GM21381 (cell line): Measurements from ENCODE around the gene NDP.

Experiments used
- ATAC-seq: cut with Tn5 transposase; IDR thresholded peaks from one replicate; pipeline ENCODE4 v1.9.1; 2021; ENCODE audit warnings: mild to moderate bottlenecking, moderate library complexity; ENCODE audit not compliant: unreplicated experiment

NDP gene, protein sequence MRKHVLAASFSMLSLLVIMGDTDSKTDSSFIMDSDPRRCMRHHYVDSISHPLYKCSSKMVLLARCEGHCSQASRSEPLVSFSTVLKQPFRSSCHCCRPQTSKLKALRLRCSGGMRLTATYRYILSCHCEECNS

GRCh38 chrX:43973249-43974099 is at the start of gene NDP:
Gene NDP (minus strand): TSS chrX:43973390. CDS start chrX:43958645, 14,745 bp downstream.
- ATAC-seq, result no peak

GRCh38 chrX:44022964-44023363 is 49.8 kb upstream of the NDP start:
- ATAC-seq, result no peak

- ATAC-seq, result no peak
Observed at GRCh38 chrX:44020693-44021092, 47.5 kb upstream of the NDP start.

DNA sequence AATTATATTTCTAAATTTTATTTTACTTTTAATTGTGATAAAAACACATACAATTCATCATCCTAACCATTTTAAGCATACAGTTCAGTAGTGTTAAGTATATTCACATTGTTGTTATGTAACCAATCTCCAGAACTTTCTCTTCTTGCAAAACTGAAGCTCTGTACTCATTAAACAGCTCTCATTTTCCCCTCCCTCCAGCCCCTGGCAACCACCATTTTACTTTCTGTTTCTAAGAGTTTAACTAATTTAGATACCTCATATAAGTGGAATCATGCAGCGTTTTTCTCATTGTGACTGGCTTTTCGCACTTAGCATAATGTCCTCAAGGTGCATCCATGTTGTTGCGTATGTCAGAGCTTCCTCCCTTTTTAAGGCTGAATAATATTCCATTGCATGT is 46.7 kb upstream of the NDP start:
- no peak for ATAC-seq

GRCh38 chrX:44017676-44018075 is 44.5 kb upstream of the NDP start:
- no peak for ATAC-seq

- ATAC-seq, result no peak
Observed at GRCh38 chrX:44016906-44017305, 43.7 kb upstream of the NDP start.

DNA sequence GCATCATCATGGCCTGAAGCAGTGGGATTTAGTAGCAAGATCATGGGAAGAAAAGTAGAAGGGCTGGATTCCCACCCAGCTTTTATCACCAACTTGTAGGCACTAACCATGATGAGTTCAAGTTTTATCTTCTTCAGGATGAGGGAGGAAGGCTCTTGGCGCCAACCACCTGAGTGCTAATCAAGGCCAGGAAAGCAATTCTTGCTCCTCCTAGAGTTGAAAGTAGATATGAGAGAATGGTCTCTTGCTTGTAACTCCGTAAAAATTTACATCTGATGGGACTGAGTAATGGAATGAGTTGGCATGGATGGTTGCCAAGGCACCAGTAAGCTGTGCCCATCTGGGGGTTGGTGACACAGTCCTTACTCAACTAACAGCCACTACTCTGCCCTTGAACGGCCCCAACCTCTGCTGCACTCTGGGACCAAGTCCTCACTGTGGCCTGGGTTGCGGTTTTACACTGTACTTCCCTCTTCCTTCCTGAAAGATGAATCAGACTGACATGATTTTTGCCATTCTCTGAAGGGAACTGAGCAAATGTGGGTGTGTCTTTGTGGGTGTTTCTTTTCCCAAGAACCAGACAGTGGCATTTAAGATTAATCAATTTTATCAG is 39.4 kb upstream of the NDP start:
- no peak for ATAC-seq

DNA sequence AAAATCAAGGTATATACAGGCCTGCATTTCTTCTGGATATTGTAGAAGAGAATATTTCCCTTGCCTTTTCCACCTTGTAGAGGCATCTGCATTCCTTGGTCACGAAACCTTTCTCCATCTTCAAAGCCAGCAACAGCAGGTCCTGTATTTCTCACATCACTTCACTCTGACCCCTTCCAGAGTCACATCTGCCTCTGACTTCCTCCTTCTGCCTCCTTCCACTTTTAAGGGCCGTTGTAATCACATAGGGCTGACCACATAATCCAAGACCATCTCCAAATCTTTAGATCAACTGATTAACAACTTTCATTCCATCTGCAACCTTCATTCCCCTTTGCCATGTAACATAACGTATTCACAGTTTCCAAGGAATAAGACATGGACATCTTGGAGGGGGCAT is 38.3 kb upstream of the NDP start:
- no peak for ATAC-seq

DNA sequence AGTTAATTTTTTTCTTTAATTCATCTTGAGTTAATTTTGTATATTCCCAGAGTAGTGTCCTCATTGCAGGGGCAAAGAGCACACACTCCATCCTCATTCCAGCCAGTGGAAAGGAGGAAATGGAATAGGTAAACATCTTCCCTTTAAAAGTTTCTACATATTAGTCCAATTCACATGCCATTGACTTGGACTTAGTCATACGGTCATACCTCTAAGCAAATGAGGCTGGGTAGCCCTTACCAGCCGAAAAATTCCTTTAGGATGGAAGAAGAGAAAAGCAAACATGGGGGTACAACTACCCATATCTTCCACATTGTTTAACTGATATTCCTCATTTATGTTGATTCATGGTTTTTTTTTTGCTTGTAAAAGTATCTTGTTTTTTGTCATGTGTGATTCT is 37.4 kb upstream of the NDP start:
- ATAC-seq, result no peak

DNA sequence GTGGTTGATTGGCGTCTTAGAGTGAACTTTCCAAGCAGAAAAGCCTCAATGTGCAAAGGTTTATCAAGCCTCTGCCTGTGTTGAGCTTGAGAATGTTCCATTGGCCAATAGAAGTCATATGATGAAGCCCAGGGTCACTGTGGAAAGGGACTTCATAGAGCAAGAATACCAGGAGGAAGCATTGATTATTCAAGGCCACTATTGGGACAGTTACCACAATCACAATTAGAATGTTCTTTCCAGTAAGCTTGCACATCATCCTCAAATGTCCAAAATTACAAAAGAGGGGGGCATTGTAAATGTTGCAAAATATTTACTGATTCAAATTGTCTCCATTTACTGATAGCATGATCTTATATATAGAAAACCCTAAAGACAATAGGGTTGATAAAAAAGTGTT is 32.9 kb upstream of the NDP start:
- ATAC-seq, result no peak

DNA sequence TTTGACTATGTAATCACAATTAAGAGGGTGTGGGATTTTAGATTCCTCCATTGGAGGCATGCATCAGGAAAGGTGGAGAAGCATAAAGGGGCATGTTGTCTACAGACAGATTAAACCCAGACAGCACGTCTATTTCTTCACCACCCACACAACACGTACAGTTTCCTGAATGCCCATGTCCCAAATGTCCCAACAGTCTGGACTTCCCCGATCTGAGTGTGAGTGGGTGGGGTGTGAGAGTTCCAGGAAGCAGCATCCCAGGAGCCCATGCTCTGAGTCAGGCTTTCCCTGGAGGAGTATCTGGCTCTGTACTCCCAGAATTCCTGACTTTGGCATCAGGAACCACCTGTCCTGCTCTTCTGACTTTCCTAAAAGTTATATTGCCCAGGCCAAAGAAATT is 30.8 kb upstream of the NDP start:
- no peak for ATAC-seq

GRCh38 chrX:44002567-44002966 is 29.4 kb upstream of the NDP start:
- no peak for ATAC-seq

GRCh38 chrX:43998374-43998773 is 25.2 kb upstream of the NDP start:
- no peak for ATAC-seq

- ATAC-seq, result no peak
Observed at GRCh38 chrX:43996491-43996890, 23.3 kb upstream of the NDP start.

DNA sequence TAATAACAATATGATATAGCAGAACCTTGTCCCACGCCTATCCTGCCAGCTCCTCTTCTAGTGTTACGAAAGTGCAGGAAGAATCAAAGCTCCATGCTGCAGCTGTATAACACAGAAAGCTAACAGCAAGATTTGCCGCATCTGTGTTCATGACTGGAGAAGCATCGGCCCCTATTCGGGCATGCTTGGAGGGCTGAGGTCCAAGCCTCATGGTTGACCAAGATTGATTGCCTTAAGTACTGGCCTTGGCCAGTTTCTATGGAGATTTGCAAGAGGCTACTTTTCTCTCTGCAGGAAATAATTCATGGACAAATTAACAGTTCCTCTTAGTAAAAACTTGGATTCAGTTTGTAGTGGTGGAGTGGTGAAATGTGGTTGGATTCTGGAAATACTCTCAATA is 12.9 kb upstream of the NDP start:
- ATAC-seq, result no peak

DNA sequence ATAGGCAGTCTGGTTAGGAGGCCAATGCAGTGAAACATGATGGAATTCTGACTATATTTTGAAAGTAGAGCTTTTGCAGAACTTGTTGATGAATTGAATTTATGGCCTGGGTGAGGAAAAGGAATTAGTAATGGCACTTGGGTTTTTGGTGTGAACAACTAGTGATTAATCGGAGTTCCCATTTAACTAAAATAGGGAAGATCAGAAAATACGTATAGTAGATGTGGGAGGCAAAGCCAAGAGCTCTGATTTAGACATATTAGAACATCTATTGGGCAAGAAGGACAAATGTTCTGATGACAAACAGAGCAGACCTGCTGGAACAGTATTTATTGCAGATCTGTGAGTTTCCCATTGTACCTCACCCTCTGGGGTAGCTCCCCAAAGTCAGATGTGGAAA is 12.3 kb upstream of the NDP start:
- no peak for ATAC-seq

GRCh38 chrX:43978226-43978625 is 5.0 kb upstream of the NDP start:
- no peak for ATAC-seq

DNA sequence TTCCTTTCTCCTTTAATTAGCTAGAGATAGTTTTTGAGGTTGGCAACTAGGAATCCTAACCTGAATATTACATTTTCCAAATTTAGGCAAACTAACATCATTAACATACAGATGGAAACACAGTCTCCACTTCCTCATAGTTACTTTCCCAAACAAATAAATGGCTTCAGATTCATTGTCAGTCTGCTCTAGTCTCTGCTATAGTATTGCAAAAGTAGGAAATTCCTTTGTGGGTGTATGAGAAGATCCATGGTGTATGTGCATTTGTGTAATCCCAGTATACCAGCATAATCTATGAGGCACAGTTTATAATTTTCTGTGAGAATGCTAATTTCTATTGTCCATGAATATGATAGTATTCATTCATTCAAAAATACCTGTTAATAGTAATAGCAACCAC is 3.0 kb upstream of the NDP start:
- ATAC-seq, result no peak

DNA sequence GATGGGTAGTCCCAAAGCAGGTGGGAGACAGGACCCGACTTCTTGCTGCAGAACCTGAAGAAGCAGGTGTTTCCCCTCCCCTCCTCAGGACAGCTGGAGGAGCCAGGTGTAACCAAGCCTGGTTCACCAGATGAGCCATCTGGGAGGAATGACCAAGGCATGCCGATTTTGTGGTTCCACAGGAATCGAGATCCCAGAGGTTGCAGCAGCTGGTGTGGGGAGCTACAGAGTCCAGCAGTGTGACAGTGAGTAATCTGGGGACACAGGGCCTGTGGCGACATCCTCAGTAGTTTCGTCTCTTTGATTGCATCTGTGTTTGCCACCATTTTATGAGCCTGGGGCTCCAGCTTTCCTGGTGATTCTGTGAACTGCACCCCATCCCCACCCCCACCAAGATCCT is 2.6 kb upstream of the NDP start:
- no peak for ATAC-seq

- no peak for ATAC-seq
Observed at GRCh38 chrX:43974741-43975465, 1.7 kb upstream of the NDP start.

GRCh38 chrX:43974100-43974475 is 898 bp upstream of the NDP start:
- no peak for ATAC-seq
